OCI-LY3 (cell line): ENCODE data around the gene HTR3B.
"Not testable (repeated sequence)": the region's sequence is repeated elsewhere in the genome, so short reads cannot be mapped to it uniquely, and the experiment has no call there.

ENCODE experiments used
- H2AFZ ChIP-seq: fragments of 200-600, 300-600 bp; shearing (Covaris generic); 2 replicates; pipeline ENCODE4 v1.6.0; 2014; ENCODE audit warnings: antibody characterized with exemption, low read depth, low read length
- H3K27ac ChIP-seq: fragments of 200-600, 300-600 bp; sonication (generic); 2 replicates; pipeline ENCODE4 v1.5.1; 2014; ENCODE audit warnings: mild to moderate bottlenecking, low read length, moderate library complexity, mixed read lengths
- H3K27me3 ChIP-seq: fragments of 200-600, 300-600 bp; sonication (generic); 2 replicates; pipeline ENCODE4 v1.6.1; 2014; ENCODE audit warnings: low read depth, low read length, mixed read lengths
- H3K36me3 ChIP-seq: fragments of 200-600, 300-600 bp; sonication (generic); replicated peaks from 2 replicates; pipeline ENCODE3; 2014; ENCODE audit warnings: low read depth, low read length, mixed read lengths
- H3K4me1 ChIP-seq: fragments of 300-600, 200-600 bp; sonication (generic); 2 replicates; pipeline ENCODE4 v1.6.1; 2014; ENCODE audit warnings: low read length, mixed read lengths
- H3K4me2 ChIP-seq: fragments of 200-600, 300-600 bp; sonication (generic); 2 replicates; pipeline ENCODE4 v1.6.1; 2014; ENCODE audit warnings: low read length, mixed read lengths
- H3K4me3 ChIP-seq: fragments of 300-600, 200-600 bp; sonication (generic); 2 replicates; pipeline ENCODE4 v1.5.1; 2014; ENCODE audit warnings: antibody characterized with exemption, mild to moderate bottlenecking, low read length, moderate library complexity
- H3K79me2 ChIP-seq: fragments of 300-600, 200-600 bp; shearing (Covaris generic); 2 replicates; pipeline ENCODE4 v1.6.1; 2014; ENCODE audit warnings: mild to moderate bottlenecking, low read length, mixed read lengths
- H3K9ac ChIP-seq: fragments of 300-600, 200-600 bp; shearing (Covaris generic); 2 replicates; pipeline ENCODE4 v1.6.0; 2014; ENCODE audit warnings: mild to moderate bottlenecking, low read length, moderate library complexity
- H3K9me3 ChIP-seq: fragments of 200-600, 300-600 bp; shearing (Covaris generic); 2 replicates; pipeline ENCODE4 v1.6.1; 2014; ENCODE audit warnings: low read length, mixed read lengths; ENCODE audit not compliant: insufficient read depth
- H4K20me1 ChIP-seq: fragments of 200-600, 300-600 bp; sonication (generic); 2 replicates; pipeline ENCODE4 v1.6.1; 2016; ENCODE audit warnings: low read length, mixed read lengths; ENCODE audit not compliant: insufficient read depth
- CTCF ChIP-seq: fragments of 200-600, 300-600 bp; sonication (generic); IDR thresholded peaks from 2 replicates; pipeline ENCODE4 v1.5.1; 2014; ENCODE audit warnings: antibody characterized with exemption, low read length, low read depth
- EZH2phosphoT487 ChIP-seq: fragments of 200-600 bp; shearing (Covaris generic); IDR thresholded peaks from 2 replicates; pipeline ENCODE4 v1.6.1; 2018; ENCODE audit warnings: antibody characterized with exemption, mixed run types, low read depth

HTR3B gene

GRCh38 chr11:113877670-113878055 lies 26.9 kb upstream of the HTR3B start:
- Histone ChIP-seq H2AFZ (no peak overlapping the region), H3K4me2 (no peak overlapping the region), H4K20me1 (peaks cover 4% of the 10 kb centered on the region; the same call in 1 of the 2 replicates), H3K9me3 (no peaks in the 10 kb centered on the region), H3K4me3 (no peak overlapping the region), H3K36me3 (peaks cover 8% of the 10 kb centered on the region), H3K79me2 (peaks cover 21% of the 10 kb centered on the region), H3K9ac (no peak overlapping the region), H3K27me3 (no peaks in the 10 kb centered on the region), H3K27ac (no peak overlapping the region), H3K4me1 (peaks cover 17% of the 10 kb centered on the region)
- TF ChIP-seq CTCF (no peak), EZH2phosphoT487 (no peak)

DNA sequence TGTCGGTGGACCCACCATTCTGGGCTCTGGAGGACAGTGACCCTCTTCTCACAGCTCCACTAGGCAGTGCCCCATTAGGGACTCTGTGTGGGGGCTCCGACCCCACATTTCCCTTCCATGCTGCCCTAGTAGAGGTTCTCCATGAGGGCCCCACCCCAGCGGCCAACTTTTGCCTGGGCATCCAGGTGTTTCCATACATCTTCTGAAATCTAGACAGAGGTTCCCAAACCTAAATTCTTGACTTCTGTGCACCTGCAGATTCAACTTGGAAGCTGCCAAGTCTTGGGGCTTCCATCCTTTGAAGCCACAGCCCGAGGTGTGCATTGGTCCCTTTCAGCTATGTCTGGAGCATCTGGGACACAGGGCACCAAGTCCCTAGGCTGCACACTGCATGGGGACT lies 25.1 kb upstream of the HTR3B start:
- H3K4me3 ChIP-seq, H3K9me3 ChIP-seq, H2AFZ ChIP-seq, H3K79me2 ChIP-seq, H3K27me3 ChIP-seq, H4K20me1 ChIP-seq, H3K36me3 ChIP-seq, H3K9ac ChIP-seq, H3K27ac ChIP-seq, H3K4me2 ChIP-seq: not testable (repeated sequence)
- peaks cover 19% of the 10 kb centered on the region for H3K4me1 ChIP-seq

GRCh38 chr11:113880971-113881370 lies 23.6 kb upstream of the HTR3B start:
- H3K79me2 ChIP-seq = no peaks in the 10 kb centered on the region
- H3K9ac ChIP-seq = no peak overlapping the region
- H3K27me3 ChIP-seq = no peaks in the 10 kb centered on the region
- no peaks in the 10 kb centered on the region for H3K36me3 ChIP-seq
- no peak overlapping the region for H2AFZ ChIP-seq
- H4K20me1 ChIP-seq = no peaks in the 10 kb centered on the region
- no peaks in the 10 kb centered on the region for H3K9me3 ChIP-seq
- H3K4me1 ChIP-seq = peaks cover 28% of the 10 kb centered on the region
- H3K27ac ChIP-seq = no peak overlapping the region
- H3K4me2 ChIP-seq = no peak overlapping the region
- H3K4me3 ChIP-seq = no peak overlapping the region
- TF ChIP-seq EZH2phosphoT487 (no peak), CTCF (no peak)

GRCh38 chr11:113881856-113882255 lies 22.7 kb upstream of the HTR3B start:
- Histone ChIP-seq H3K9ac (no peak overlapping the region), H3K4me2 (no peak overlapping the region), H3K9me3 (no peaks in the 10 kb centered on the region), H3K4me1 (peaks cover 27% of the 10 kb centered on the region), H3K79me2 (no peaks in the 10 kb centered on the region), H3K27me3 (no peaks in the 10 kb centered on the region), H2AFZ (no peak overlapping the region), H3K27ac (no peak overlapping the region), H4K20me1 (no peaks in the 10 kb centered on the region), H3K36me3 (no peaks in the 10 kb centered on the region), H3K4me3 (no peak overlapping the region)
- no peak for TF ChIP-seq CTCF
- TF ChIP-seq EZH2phosphoT487 = no peak

DNA sequence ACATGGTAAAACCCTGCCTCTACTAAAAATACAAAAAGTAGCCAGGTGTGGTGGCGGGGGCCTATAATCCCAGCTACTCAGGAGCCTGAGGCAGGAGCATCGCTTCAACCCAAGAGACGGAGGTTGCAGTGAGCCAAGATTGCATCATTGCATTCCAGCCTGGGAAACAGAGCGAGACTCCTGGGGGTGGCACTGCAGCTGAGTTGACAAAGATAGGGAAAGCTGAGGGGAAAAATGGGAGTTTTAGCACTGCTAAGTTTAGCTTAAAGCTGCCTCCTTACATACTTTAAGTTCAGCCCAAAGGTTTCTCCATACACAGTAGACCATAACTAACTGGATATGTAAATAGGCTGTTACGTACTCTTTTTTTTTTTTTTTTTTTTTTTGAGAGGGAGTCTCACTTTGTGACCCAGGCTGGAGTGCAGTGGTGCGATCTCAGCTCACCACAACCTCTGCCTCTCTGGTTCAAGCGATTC lies 20.2 kb upstream of the HTR3B start:
- H3K9ac ChIP-seq = no peak overlapping the region
- H3K9me3 ChIP-seq = no peaks in the 10 kb centered on the region
- H3K27me3 ChIP-seq = no peaks in the 10 kb centered on the region
- peaks cover 26% of the 10 kb centered on the region for H3K4me1 ChIP-seq
- no peaks in the 10 kb centered on the region for H3K79me2 ChIP-seq
- no peaks in the 10 kb centered on the region for H3K36me3 ChIP-seq
- H2AFZ ChIP-seq = no peak overlapping the region; the same call in 1 of the 2 replicates
- no peak overlapping the region for H3K4me3 ChIP-seq
- H3K4me2 ChIP-seq = 0 out of 2 replicates have a peak overlapping the region, but pooled peaks have one; percentile 4
- H3K27ac ChIP-seq = no peak overlapping the region
- no peaks in the 10 kb centered on the region for H4K20me1 ChIP-seq
- TF ChIP-seq CTCF (no peak), EZH2phosphoT487 (no peak)
